ENCODE measurements around the gene ZKSCAN1.

DNA sequence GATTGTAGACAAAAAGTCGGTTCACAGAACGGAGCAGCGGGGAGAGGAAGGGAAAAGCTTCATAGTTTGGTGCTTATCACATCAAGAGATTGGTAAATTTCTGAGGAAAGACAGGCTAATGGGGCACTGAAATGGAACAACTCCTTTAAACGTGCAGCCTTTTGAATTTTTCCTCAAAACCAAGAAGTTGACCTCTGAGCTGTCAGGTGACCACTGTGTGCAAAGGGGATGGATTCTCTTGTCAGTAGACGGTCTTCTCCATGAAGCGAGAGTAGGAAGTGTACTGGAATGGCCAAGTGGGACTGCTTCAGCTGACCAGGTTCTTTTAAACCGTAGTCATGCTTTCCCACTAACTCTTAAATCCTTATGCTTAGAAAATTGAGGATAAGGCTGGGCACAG lies 22.9 kb downstream of the ZKSCAN1 start:
- TF ChIP-seq, protein P1, sequence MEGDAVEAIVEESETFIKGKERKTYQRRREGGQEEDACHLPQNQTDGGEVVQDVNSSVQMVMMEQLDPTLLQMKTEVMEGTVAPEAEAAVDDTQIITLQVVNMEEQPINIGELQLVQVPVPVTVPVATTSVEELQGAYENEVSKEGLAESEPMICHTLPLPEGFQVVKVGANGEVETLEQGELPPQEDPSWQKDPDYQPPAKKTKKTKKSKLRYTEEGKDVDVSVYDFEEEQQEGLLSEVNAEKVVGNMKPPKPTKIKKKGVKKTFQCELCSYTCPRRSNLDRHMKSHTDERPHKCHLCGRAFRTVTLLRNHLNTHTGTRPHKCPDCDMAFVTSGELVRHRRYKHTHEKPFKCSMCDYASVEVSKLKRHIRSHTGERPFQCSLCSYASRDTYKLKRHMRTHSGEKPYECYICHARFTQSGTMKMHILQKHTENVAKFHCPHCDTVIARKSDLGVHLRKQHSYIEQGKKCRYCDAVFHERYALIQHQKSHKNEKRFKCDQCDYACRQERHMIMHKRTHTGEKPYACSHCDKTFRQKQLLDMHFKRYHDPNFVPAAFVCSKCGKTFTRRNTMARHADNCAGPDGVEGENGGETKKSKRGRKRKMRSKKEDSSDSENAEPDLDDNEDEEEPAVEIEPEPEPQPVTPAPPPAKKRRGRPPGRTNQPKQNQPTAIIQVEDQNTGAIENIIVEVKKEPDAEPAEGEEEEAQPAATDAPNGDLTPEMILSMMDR (IDR thresholded peaks at IDR 0.05), result no peak
- no peak for TF ChIP-seq POLR2A (IDR thresholded peaks at IDR 0.05)

Measured in esophagus squamous epithelium (tissue), 4 donors.